Fibroblast of lung (primary cell): ENCODE measurements around the gene CDK11B.
"Not testable (repeated sequence)": the region's sequence is repeated elsewhere in the genome, so short reads cannot be mapped to it uniquely, and the experiment has no call there.

Source experiments
- CTCF ChIP-seq, 2 donors: IDR thresholded peaks in 1 of 2; conservative IDR thresholded peaks in 1 of 2; 1 replicate in 1 of 2; 2 replicates in 1 of 2; pipeline ENCODE4 v1.5.1; 2011 to 2012; ENCODE audit warnings: low read length in 2 of 2, control low read depth in 1 of 2, inconsistent platforms in 1 of 2, low read depth in 1 of 2, mild to moderate bottlenecking in 1 of 2
- EZH2 ChIP-seq: IDR thresholded peaks from 2 replicates; pipeline ENCODE4 v1.5.1; 2012; ENCODE audit warnings: low read length, control low read depth, mild to moderate bottlenecking; ENCODE audit errors: missing control alignments

DNA sequence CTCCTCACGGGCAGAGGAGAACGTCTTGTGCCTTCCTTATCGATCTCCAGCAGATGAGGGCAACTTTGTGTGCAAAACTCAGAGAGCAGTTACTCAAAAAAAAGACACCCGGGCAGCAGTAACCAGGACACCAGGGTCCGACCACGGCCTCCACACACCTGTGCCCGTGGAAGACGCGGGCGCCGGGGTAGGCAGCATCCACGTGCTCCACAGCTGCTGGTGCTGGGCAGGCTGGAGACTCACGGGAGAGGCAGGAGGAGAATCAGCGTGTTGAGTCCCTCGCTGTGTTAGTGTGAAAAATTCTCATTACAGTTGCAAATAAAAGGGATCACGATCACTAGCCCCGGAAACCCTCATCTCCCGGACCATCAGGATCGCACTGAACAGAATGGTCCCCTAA is 40.3 kb upstream of the CDK11B start:
- TF ChIP-seq CTCF (conservative IDR thresholded peaks at IDR 0.05 in 1 of 2, IDR thresholded peaks at IDR 0.05 in 1 of 2; ENCODE audit: low read depth in 1 of 2, low read length in 2 of 2); EZH2: not testable (repeated sequence)
